Cardiac septum (tissue), 1 donor: ENCODE results near the gene GSKIP. TPM values are rescaled to one million over a fixed set of nuclear protein-coding genes. Genes with fewer than 3 reads are reported as not detected.

Source experiments
- DNase-seq: peaks from one replicate; pipeline ENCODE4 v3.0.0-alpha.2; 2020; ENCODE audit warnings: low spot score
- intact Hi-C: fragments of 100-400 bp; cut with DNase I; formaldehyde crosslinking; loops from one replicate; pipeline ENCODE4 v1.14.0; 2022
- total RNA-seq: library from RNA; stranded (reverse); fragmentation: NEBNext Ultra II Directional; extraction: Animal tissue kit (Norgen Biotek cat#: 25700); gene quantifications from one replicate; pipeline ENCODE4 v1.2.1, GENCODE V29; 2021
- donor health status: DM: no; HTN: no; CAD: no.

The GSKIP gene
- total RNA-seq, 1 donor from 2014 or later, result 14.6 TPM

- intact Hi-C loops, result no loop called here
Measured at GRCh38 chr14:96409701-96410100, 46.4 kb downstream of the GSKIP start.

GRCh38 chr14:96410119-96410518 is 46.8 kb downstream of the GSKIP start:
- intact Hi-C loops, result no loop called here
- no peak for DNase-seq

More at GRCh38 chr14:96409701-96410100, 46.4 kb downstream of the GSKIP start:
- no peak for DNase-seq

GRCh38 chr14:96413526-96413925 is 50.2 kb downstream of the GSKIP start:
- intact Hi-C loops, result no loop called here
- no peak for DNase-seq

GRCh38 chr14:96415559-96415958 is 52.2 kb downstream of the GSKIP start:
- intact Hi-C loops, result no loop called here
- DNase-seq, result no peak

- intact Hi-C loops, result no loop called here
Measured at GRCh38 chr14:96416292-96416691, 53.0 kb downstream of the GSKIP start.

GRCh38 chr14:96417254-96417653 is 53.9 kb downstream of the GSKIP start:
- DNase-seq, result no peak
- intact Hi-C loops, result no loop called here

More at GRCh38 chr14:96416292-96416691, 53.0 kb downstream of the GSKIP start:
- no peak for DNase-seq

- DNase-seq, result no peak
- intact Hi-C loops, result no loop called here
Measured at GRCh38 chr14:96418075-96418474, 54.7 kb downstream of the GSKIP start.

GRCh38 chr14:96421236-96421635 is 57.9 kb downstream of the GSKIP start:
- no peak for DNase-seq
- intact Hi-C loops, result loop anchor here (5.0 kb wide), 1 partner anchor 319 kb away; no protein-coding TSS in a partner anchor

GRCh38 chr14:96422992-96423391 is 59.7 kb downstream of the GSKIP start:
- DNase-seq, result no peak
- intact Hi-C loops, result loop anchor here (5.0 kb wide), 1 partner anchor 321 kb away; no protein-coding TSS in a partner anchor

- no peak for DNase-seq
- intact Hi-C loops, result loop anchor here (2.0 to 5.0 kb wide), 2 partner anchors 125 to 321 kb away; no protein-coding TSS in a partner anchor
Measured at GRCh38 chr14:96423446-96424108, 60.3 kb downstream of the GSKIP start.

GRCh38 chr14:96424109-96424989 is 61.0 kb downstream of the GSKIP start:
- DNase-seq, result no peak
- intact Hi-C loops, result loop anchor here (2.0 to 5.0 kb wide), 2 partner anchors 126 to 322 kb away; no protein-coding TSS in a partner anchor

- DNase-seq, result no peak
- intact Hi-C loops, result no loop called here
Measured at GRCh38 chr14:96434040-96434439, 70.7 kb downstream of the GSKIP start.

Other genes with a start within 250 kb of the GSKIP start
- gene BDKRB2, start 158.7 kb upstream of the GSKIP start, total RNA-seq, result 0.57 TPM
- gene BDKRB1, start 107.3 kb upstream of the GSKIP start, total RNA-seq, result not detected
- 14.2 TPM for gene ATG2B, start 185 bp upstream of the GSKIP start, total RNA-seq
- 0.62 TPM for gene AK7, start 28.6 kb downstream of the GSKIP start, total RNA-seq
- gene PAPOLA, start 138.9 kb downstream of the GSKIP start, total RNA-seq, result 137 TPM